T follicular helper cell (primary cell): Measurements from ENCODE around the gene MAP2K5.

ENCODE experiments used
- DNase-seq: peaks from one replicate; pipeline ENCODE4 v3.0.0-alpha.2; 2020; ENCODE audit warnings: low read depth

Gene MAP2K5

DNA sequence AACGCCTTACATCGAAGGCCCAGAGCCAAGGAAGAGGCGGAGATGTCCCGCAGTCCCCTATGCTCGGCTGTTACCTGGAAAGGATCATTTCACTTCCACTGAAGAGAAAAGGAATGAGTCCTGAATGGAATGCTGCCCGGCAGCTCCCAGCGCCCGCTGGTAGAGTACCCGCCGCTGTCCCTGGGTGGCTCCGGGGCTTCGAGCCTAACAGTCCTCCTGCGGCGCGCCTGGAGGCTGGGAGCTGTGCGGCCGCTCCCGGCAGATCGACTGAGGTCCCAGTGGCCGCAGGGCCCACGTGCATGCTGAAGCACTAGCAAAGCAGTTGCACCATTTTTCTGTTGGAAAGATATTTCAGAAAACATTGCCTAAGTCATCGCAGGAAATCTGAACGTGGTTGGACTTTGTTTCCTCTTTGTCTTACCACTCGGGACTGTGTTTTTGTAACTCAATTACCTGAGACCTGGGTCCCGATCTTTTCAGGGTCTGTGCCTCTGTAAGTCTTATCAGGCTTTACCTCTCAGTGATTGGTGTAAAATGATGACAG, 296.4 kb downstream of the MAP2K5 start:
- no peak for DNase-seq

DNA sequence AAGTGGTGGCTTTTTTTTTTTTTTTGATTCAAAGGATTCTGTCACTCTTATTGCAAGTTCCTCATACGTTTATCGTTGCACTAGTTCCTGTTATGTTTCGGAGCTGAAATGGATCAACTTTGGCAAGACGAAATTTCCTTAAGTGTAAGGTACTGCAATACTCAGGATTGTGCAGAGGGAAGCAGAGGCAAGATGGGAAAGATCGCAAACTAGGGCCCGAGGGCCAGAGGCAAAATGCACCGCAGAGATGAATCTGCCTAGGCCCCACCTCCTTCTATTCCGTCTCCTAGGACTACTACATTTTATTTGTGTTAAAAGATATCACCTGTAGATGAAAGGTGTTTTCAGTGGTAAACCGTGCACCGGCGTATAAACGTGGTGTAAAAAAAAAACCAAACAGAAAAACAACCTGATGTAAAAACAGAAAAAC, 297.0 kb downstream of the MAP2K5 start:
- DNase-seq: no peak

DNA sequence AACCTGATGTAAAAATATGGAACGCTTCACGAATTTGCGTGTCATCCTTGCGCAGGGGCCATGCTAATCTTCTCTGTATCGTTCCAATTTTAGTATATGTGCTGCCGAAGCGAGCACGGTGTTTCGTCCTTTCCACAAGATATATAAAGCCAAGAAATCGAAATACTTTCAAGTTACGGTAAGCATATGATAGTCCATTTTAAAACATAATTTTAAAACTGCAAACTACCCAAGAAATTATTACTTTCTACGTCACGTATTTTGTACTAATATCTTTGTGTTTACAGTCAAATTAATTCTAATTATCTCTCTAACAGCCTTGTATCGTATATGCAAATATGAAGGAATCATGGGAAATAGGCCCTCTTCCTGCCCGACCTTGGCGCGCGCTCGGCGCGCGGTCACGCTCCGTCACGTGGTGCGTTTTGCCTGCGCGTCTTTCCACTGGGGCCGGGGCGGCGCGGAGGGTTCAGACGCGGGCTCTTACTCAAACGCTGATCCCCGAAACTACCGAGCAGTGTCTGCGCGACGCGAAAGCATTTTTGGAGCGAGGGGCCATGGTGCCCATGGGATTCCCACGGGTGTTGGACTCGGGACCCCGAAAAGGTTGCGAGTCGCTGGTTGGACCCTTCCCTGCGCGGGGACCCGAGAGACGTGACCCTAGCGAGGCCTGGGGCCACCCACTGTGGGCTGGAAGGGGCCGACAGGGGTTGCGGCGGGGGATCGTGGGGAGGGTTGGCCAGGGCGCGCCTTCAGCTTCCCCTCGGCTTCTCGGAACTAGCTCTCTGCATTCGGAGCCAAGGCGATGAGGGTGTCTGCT, 297.6 kb downstream of the MAP2K5 start, which contains the start of gene RNU6-1:
RNU6-1 (minus strand) TSS at position 117 of the 820 bp plus-strand sequence.
- peak; percentile 95 for DNase-seq

DNA sequence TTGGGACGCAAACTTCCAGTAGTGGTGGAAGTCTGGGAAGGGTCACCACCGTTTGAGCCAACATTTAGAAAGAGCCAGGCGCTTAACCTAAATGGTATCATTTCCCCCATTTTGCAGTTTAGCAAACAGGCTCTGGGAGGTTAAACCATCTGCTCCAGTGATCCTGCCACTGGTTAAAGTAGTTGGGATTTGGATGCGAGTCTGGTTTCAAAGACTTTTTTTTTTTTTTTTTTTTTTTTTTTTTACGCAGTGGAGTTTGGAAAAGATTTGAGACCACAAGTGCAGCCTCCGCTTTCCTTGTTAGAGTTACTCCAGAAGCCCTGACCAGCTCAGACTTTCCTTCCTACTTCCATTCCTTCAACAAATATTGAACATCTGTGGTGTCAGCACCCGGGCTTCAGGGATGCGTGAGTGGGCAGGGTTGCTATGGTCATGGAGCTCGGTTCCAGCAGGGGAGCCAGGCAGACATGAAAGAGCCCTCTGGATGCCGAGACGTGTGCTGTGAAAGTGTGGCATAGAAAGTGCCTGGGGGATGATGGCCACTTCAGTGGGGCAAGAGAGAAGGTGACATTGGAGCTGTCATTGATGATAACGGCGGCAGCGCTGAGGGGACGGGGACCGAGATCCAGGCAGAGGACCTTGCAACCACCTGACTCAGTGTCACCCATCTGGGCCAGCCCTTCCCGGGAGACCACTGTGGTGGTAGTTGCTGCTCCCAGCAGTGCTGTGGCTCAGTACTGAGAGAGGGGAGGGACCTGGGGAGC, 298.4 kb downstream of the MAP2K5 start:
- no peak for DNase-seq

DNA sequence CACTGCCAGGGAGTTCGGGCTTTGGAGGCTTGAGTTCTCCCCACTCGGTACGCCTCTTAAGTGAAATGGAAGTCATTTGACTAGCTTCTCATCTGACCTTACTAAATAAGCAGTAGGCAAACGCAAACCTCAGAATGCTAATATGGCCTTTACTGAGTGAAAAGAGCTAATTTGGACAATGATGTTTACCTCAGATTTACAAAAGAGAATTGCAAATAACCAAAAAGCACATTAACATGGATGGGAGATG, 298.9 kb downstream of the MAP2K5 start:
- no peak for DNase-seq

DNA sequence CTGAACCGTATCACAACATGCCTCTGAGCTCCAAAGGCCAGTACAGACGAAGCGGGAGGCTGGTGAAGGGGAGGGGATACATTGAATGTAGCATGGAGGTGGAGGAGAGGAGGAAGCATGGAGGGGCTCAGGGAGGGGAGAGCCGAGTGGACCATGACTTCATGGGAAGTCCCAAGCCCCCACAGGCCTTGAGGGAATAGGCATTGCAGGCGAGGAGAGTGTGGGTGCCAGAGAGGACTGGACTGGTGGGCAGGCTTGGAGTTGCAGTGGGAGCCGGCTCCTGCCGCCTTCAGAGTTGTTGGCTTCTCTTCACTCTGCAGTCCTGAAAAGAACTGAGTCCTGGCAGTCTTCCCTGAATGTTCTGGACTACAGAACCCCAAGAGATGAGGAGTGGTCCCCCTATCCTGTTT, 300.6 kb downstream of the MAP2K5 start:
- no peak for DNase-seq

DNA sequence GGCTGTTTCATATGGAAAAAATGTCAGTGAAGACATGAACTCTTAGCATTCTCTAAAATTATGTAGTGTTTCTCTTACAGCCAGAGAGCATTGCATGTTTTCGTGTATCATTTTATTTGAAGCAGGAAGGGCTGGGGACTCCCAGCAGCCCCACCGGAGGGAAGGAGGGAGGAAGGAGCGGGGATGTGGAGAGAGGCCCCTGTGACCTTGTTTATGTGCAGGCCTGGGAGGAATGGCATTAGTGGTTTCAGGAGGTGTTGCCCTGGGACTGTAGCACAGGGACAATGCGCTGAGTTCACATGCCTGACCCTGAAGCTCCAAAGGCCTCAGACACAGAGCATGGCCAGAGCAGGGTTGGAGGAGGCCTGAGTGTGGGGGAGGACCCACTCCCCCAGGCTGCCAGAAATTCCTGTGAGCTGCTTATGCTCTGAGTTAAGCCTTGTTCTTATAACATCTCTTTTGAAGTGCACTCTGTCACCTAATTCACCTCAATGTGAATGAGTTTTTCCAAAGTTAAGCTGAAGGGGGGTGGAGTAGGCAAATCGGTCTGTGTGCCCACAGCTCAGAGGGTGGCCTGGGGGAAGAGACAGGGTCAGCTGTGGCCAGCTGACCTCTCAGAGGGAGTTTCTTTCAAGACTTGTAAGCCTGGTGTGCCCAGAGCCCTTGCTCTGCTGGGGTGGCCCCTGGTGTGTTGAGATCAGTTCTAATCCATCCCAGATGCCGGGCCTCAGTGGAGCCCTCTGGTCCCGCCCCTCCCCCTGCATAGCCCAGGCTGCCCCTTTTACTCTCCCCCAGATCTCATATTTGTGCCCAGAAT, 301.3 kb downstream of the MAP2K5 start:
- no peak for DNase-seq

DNA sequence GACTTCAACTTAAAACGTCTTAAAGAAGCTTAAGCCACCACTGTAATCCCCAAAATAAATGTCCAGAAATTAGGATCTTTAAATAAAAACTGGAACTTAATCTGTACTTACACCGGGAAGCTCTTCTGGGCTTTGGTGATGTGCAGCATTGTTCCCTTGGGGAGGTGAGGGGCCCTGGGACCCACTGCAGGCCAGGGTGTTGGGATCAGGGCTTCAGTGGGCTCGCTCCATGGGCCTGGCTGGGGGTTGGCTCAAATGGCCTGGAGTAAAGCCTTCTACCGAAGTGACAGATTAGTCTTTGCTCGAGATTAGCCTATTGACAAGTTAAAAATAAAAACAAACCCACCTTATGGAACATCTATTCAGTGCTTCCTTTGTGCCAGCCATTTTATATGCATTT, 303.5 kb downstream of the MAP2K5 start:
- no peak for DNase-seq

DNA sequence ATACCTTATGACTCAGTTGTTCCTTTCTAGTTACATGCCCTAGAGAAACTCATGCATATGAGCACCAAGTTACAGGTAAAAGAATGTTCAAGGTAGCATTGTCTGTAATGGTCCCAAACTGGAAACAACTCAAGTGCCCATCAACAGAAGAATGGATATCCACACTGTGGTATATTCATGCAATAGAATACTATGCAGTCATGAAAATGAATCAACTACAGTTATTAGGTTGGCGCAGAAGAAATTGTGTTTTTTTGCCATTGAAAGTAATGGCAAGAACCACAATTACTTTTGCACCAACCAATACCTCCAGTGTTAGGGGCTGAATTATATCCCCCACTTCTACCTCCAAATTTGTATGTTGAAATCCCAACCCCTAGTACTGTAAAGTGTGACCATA, 307.0 kb downstream of the MAP2K5 start:
- DNase-seq: no peak

DNA sequence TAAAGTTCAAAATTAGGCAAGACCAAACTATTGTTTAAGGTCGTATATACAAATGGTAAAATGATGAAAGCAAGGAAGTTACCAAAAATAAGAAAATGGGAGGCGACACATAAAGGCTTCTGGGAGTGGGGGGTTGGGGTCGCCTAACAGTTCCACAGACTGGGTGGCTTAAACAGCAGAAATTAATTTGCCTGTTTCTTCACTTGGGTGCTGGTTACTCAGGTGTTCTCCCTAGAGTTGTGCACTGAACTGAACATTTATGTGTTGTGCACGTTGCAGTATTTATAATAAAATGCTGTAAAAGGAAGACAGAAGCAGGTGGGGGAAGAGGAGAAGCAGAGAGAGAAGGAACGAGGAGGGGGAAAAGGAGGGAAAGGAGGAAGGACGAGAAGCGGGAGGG, 307.8 kb downstream of the MAP2K5 start:
- DNase-seq: no peak

DNA sequence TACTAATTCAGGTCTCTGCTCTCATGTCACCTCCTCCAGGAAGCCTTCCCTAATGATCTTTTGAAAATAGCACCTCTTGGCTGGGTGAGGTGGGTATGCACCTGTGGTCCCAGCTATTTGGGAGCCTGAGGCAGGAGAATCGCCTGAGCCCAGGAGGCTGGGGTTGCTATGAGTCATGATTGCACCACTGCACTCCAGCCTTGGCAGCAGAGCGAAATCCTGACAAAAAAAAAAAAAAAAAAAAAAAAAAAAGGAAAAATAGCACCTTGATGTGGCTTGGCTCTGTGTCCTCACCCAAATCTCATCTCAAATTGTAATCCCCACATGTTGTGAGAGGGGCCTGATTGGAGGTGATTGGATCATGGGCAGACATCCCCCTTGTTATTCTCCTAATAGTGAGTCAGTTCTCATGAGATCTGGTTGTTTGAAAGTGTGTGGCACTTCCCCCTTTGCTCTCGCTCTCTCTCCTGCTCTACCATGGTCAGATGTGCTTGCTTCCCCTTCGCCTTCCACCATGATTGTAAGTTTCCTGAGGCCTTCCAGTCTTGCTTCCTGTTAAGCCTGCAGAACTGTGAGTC, 308.6 kb downstream of the MAP2K5 start:
- DNase-seq: no peak

DNA sequence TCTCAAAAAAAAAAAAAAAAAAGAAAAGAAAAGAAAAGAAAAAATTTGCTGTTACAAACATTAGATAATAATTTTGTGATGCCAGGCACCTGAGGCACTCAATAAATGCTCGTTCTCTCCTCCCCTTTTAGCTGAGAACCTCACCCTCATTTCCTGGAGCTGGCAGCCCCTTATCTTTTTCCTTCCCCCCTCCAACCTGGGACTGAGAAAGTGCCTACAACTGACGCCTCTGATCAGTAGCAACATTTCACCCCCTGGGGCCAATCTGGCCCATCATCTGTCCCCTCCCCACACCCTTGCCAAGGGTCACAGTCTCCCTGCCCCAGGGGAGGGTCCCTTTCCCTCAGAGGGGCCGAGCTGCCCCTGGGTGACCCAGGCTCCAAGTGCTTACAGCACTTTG, 309.9 kb downstream of the MAP2K5 start:
- DNase-seq: no peak

DNA sequence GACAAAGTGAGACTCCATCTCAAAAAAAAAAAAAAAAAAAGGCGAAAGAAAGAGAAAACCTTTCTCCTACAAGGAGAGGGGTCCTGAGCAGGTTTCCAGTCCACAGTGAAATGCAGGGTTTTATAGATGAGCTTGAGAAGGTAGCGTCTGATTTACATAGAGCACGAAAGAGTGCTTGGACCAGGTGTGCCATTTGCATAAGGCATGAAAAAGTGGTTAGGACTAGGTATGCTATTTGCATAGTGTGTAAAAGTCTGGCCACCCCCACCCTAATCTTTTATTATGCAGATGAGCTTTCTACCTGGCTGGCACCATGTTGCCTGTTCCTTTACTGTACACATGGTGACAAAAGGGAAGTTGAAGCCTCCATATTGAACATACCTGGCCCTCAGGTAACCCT, 311.0 kb downstream of the MAP2K5 start:
- no peak for DNase-seq

DNA sequence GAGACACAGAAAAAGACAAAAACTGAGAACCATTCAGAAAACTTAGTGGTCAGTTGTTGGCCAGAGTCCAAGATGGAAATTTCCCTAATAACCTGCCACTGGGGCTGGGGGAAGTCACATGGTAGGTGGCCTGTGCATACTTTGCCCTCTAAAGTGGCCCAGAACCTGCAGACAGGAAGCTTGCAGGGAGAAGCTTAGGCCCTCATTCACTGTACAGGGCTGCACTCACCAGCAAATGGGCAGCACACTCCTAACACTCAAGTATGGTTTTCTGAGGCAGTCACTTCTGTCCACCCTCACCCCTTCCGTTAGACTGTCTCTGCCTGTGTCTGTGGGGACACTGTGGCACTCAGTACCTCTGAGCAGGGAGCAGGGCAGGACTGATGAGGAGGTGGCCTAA, 311.9 kb downstream of the MAP2K5 start:
- no peak for DNase-seq

DNA sequence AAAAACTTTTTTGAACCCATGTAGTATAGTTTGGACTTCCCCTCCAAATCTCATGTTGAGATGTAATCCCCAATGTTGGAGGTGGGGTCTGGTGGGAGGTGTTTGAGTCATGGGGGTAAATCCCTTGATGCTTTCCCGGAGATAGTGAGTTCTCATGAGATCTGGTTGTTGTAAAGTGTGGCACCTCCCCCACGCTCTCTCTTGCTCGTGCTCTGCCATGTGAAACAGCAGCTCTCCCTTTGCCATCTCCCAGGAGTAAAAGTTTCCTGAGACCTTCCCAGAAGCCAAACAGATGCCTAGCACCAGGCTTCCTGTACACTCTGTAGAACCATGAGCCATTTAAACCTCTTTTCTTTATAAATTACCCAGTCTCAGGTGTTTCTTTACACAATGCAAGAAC, 313.3 kb downstream of the MAP2K5 start:
- DNase-seq: no peak
